B cell (primary cell): ENCODE data around the gene NCEH1.

Experiments
- EZH2 ChIP-seq: IDR thresholded peaks from 2 replicates; pipeline ENCODE4 v1.6.1; 2012; ENCODE audit warnings: borderline replicate concordance, low read depth, mild to moderate bottlenecking, moderate library complexity, low read length; ENCODE audit not compliant: insufficient read depth, poor library complexity, severe bottlenecking
- TF ChIP-seq, protein P1 (sequence below): fragments of 200-600 bp; IDR thresholded peaks from one replicate; pipeline ENCODE4 v1.8.0; 2022; ENCODE audit warnings: antibody characterized with exemption, mild to moderate bottlenecking

DNA sequence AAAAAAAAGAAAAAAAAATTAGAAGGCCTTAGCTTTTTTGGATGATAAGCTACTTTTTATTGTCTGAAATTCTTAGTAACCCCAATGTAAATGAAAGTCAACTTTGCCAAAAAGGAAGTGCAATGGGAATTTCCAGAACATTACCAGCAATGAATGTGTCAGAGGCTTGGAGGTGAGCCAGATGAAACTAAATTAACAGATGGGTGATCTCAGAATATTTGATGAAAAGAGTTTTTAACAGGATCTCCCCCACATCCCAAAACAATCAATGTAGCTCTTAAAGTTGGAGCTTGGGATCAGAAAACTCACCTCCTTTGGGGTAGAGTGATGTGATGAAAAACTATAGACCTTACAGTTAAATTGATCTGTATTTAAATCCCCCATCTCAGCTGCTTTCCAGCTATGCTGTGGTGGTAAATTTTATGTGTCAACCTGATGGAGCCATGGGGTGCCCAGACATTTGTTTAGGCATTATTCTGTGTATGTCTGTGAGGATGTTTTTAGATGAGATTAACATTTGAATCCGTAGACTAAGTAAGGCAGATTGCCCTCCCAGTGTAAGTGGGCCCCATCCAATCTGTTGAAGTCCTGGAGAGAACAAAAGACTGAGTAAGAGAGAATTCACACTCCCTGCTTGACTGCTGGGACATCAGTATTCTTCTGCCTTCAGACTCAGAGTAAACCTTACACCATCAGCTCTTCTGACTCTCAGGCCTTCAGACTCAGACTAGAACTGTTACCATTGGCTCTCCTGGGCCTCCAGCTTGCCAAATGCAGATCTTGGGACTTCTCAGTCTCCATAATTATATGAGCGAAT is 103.4 kb downstream of the NCEH1 start:
- TF ChIP-seq, protein P1, sequence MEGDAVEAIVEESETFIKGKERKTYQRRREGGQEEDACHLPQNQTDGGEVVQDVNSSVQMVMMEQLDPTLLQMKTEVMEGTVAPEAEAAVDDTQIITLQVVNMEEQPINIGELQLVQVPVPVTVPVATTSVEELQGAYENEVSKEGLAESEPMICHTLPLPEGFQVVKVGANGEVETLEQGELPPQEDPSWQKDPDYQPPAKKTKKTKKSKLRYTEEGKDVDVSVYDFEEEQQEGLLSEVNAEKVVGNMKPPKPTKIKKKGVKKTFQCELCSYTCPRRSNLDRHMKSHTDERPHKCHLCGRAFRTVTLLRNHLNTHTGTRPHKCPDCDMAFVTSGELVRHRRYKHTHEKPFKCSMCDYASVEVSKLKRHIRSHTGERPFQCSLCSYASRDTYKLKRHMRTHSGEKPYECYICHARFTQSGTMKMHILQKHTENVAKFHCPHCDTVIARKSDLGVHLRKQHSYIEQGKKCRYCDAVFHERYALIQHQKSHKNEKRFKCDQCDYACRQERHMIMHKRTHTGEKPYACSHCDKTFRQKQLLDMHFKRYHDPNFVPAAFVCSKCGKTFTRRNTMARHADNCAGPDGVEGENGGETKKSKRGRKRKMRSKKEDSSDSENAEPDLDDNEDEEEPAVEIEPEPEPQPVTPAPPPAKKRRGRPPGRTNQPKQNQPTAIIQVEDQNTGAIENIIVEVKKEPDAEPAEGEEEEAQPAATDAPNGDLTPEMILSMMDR = no peak
- no peak for TF ChIP-seq EZH2
